Calu3 (cell line): ENCODE data around the gene KMT5C. TPM values are rescaled to one million over a fixed set of nuclear protein-coding genes. Genes with fewer than 3 reads are reported as not detected.

Experiments
- BruUV-seq: library from RNA; stranded (reverse); fragments of 400-500 nt; replicated peaks from 2 replicates; lab custom pipeline; 2021; lab: Mats Ljungman, UMichigan
- CTCF ChIA-PET: fragments of 300-600 bp; sonication (Branson Sonifier 250); formaldehyde crosslinking; loops from one replicate; lab custom pipeline; 2022; ENCODE audit warnings: antibody characterized with exemption; lab: Charles Lee
- DNase-seq: peaks from one replicate; pipeline ENCODE4 v3.0.0; 2022
- H3K27ac Mint-ChIP-seq: one replicate; pipeline ENCODE4 v1.8.0; 2022; ENCODE audit warnings: mixed read lengths; ENCODE audit not compliant: unreplicated experiment
- H3K27me3 Mint-ChIP-seq: one replicate; pipeline ENCODE4 v1.8.0; 2022; ENCODE audit warnings: mixed read lengths; ENCODE audit not compliant: unreplicated experiment
- H3K36me3 Mint-ChIP-seq: one replicate; pipeline ENCODE4 v1.8.0; 2022; ENCODE audit warnings: mild to moderate bottlenecking, moderate library complexity, mixed read lengths; ENCODE audit not compliant: insufficient read depth, unreplicated experiment
- H3K4me1 Mint-ChIP-seq: one replicate; pipeline ENCODE4 v1.8.0; 2022; ENCODE audit warnings: mild to moderate bottlenecking, low read depth, mixed read lengths; ENCODE audit not compliant: unreplicated experiment
- H3K4me3 Mint-ChIP-seq: one replicate; pipeline ENCODE4 v1.8.0; 2022; ENCODE audit warnings: mild to moderate bottlenecking, low read depth, moderate library complexity, mixed read lengths; ENCODE audit not compliant: unreplicated experiment
- H3K9me3 Mint-ChIP-seq: one replicate; pipeline ENCODE4 v1.8.0; 2022; ENCODE audit warnings: low read depth, mixed read lengths; ENCODE audit not compliant: unreplicated experiment
- intact Hi-C: fragments of 100-400 bp; cut with micrococcal nuclease; formaldehyde crosslinking; loops from one replicate; pipeline ENCODE4 v1.10.0; 2022; ENCODE audit not compliant: unreplicated experiment
- total RNA-seq: library from RNA; stranded (reverse); gene quantifications from 2 replicates; pipeline ENCODE4 v1.2.3, GENCODE V29; 2022
- TF ChIP-seq, protein P1 (sequence below): fragments of 200-600 bp; IDR thresholded peaks from one replicate; pipeline ENCODE4 v1.8.0; 2022; ENCODE audit warnings: antibody characterized with exemption; ENCODE audit not compliant: unreplicated experiment

KMT5C gene
- total RNA-seq, 1 experiment from 2014 or later = 23.5 TPM

DNA sequence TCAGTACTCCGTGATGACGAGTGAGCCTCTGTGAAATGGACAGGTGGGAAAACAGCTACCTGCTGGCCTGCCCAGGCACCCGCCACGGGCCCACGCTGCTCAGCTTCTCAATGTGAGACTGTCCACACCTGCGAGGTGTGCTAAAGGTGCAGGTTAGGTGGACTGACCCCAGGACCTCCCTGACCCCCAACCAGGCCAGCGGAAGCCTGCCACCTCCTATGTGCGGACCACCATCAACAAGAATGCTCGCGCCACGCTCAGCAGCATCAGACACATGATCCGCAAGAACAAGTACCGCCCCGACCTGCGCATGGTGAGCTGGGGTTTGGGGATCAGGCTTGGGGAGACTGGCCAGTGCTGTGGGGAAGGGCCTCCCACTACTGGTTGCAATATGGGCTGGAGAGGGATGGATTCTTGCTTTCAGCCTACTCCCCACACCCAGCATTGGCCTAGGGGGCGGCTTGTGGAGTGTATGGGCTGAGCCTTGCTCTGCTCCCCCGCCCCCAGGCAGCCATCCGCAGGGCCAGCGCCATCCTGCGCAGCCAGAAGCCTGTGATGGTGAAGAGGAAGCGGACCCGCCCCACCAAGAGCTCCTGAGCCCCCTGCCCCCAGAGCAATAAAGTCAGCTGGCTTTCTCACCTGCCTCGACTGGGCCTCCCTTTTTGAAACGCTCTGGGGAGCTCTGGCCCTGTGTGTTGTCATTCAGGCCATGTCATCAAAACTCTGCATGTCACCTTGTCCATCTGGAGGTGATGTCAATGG, 48.2 kb downstream of the KMT5C start:
- Mint-ChIP-seq H3K4me1 (peaks cover 31% of the 10 kb centered on the region), H3K27ac (peak overlapping the region; percentile 42), H3K27me3 (no peaks in the 10 kb centered on the region), H3K9me3 (no peaks in the 10 kb centered on the region), H3K4me3 (peak overlapping the region; percentile 91), H3K36me3 (peaks cover 95% of the 10 kb centered on the region)
- no peak for DNase-seq
- TF ChIP-seq, protein P1, sequence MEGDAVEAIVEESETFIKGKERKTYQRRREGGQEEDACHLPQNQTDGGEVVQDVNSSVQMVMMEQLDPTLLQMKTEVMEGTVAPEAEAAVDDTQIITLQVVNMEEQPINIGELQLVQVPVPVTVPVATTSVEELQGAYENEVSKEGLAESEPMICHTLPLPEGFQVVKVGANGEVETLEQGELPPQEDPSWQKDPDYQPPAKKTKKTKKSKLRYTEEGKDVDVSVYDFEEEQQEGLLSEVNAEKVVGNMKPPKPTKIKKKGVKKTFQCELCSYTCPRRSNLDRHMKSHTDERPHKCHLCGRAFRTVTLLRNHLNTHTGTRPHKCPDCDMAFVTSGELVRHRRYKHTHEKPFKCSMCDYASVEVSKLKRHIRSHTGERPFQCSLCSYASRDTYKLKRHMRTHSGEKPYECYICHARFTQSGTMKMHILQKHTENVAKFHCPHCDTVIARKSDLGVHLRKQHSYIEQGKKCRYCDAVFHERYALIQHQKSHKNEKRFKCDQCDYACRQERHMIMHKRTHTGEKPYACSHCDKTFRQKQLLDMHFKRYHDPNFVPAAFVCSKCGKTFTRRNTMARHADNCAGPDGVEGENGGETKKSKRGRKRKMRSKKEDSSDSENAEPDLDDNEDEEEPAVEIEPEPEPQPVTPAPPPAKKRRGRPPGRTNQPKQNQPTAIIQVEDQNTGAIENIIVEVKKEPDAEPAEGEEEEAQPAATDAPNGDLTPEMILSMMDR = no peak
- intact Hi-C loops = loop anchor here (10.0 kb wide), 2 partner anchors 243 to 247 kb away; partner anchors contain the start of gene TNNT1
- BruUV-seq = no TSS peak
- CTCF ChIA-PET = no interaction called here

GRCh38 chr19:55389386-55390317, 50.0 kb downstream of the KMT5C start:
- CTCF ChIA-PET = no interaction called here

GRCh38 chr19:55390461-55390880, 50.8 kb downstream of the KMT5C start:
- Mint-ChIP-seq H3K4me3 (no peak overlapping the region), H3K36me3 (peaks cover 83% of the 10 kb centered on the region), H3K27me3 (no peaks in the 10 kb centered on the region), H3K9me3 (no peaks in the 10 kb centered on the region), H3K4me1 (peaks cover 31% of the 10 kb centered on the region), H3K27ac (no peak overlapping the region)
- CTCF ChIA-PET = no interaction called here
- TF ChIP-seq, protein P1 = no peak
- intact Hi-C loops = no loop called here
- no peak for DNase-seq
- BruUV-seq = no TSS peak

More at GRCh38 chr19:55389386-55390317, 50.0 kb downstream of the KMT5C start:
- intact Hi-C loops = loop anchor here (10.0 kb wide), 2 partner anchors 245 kb away; partner anchors contain the start of gene TNNT1
- Mint-ChIP-seq H3K36me3 (peaks cover 90% of the 10 kb centered on the region), H3K27me3 (no peaks in the 10 kb centered on the region), H3K4me1 (peaks cover 31% of the 10 kb centered on the region), H3K9me3 (no peaks in the 10 kb centered on the region), H3K27ac (peak overlapping the region; percentile 79), H3K4me3 (peak overlapping the region; percentile 19)
- no TSS peak for BruUV-seq
- DNase-seq = no peak
- TF ChIP-seq, protein P1 = no peak

DNA sequence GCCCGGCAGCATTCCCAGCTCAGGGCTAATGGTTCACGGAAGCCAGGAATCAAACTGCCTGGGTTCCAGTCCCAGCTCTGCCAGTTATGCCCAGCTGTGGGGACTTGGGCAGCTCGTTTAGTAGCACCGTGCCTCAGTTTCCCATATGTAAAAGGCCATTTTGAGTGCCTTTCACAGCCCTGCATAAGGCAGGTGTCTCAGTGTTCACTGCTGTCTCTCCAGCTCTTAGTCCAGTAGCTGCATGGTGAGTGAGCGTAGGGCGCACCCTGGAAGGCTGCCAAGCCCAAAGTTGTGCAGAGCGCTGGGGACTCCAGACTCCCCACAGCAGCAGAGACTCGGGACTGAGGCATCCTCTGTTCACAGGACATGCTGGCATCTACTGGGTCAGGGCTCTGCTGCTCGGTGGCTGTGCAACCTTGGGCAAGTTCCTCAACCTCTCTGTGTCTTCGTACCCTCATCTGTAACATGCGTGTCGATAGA, 51.6 kb downstream of the KMT5C start:
- no peak for DNase-seq
- H3K36me3 Mint-ChIP-seq = peaks cover 75% of the 10 kb centered on the region
- H3K9me3 Mint-ChIP-seq = no peaks in the 10 kb centered on the region
- H3K27ac Mint-ChIP-seq = no peak overlapping the region
- CTCF ChIA-PET = no interaction called here
- no TSS peak for BruUV-seq
- intact Hi-C loops = no loop called here
- no peak overlapping the region for H3K4me3 Mint-ChIP-seq
- H3K4me1 Mint-ChIP-seq = peaks cover 31% of the 10 kb centered on the region
- TF ChIP-seq, protein P1 = no peak
- H3K27me3 Mint-ChIP-seq = no peaks in the 10 kb centered on the region
